T-helper 2 cell (primary cell): ENCODE data around the gene PPARA.

Experiments used
- DNase-seq, 5 experiments: peaks; one replicate each; pipeline versions ENCODE4 v3.0.0 to v3.0.0-alpha.2; 2012 to 2022

PPARA gene

DNA sequence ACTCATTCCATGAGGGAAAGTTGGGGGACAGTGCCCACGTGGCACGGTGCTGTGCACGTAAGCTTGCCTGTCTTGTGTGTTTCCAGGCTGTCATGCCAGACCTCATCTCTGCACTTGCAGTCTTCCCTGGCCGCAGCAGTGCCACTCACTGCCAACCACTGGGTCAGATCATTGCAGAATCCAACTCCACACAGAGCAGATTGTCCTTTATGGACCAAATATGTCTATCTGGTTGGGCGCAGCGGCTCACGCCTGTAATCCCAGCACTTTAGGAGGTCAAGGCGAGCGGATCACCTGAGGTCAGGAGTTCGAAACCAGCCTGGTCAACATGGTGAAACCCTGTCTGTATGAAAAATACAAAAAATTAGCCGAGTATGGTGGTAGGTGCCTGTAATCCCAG is 4.4 kb upstream of the PPARA start:
- DNase-seq: no peak

DNA sequence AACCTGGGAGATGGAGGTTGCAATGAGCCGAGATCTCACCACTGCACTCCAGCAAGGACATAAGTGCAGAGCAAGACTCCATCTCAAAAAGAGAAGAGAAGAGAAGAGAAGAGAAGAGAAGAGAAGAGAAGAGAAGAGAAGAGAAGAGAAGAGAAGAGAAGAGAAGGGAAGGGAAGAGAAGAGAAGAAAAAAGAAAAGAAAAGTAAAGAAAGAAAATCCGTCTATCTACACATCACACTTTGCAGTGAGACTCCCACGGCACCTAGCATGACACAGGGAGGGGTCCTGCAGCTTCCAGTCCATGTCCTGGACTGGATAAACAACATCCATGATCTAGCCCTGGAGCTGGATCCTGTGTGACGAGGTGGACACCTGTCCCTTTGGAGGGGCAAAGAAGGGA is 4.0 kb upstream of the PPARA start:
- DNase-seq: no peak

DNA sequence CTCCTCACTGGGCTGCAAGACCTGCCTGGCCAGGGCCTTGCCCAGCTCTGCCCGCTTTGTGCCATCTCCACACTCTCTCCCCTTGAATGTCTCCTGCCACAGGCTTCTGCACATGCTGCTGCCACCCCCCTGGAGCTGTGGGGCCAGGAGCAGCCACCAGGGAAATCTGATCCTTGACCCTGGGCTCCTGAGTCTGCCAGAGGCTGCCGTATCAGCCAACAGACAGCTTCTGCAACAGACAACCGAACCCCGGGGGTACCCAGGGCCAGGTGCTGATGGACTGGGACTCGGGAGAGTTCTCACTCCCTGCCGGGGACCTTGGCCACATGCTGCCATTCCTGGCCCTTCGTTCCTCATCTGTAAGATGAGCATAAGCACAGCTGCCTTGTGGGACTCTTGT is 3.3 kb upstream of the PPARA start:
- DNase-seq: no peak

DNA sequence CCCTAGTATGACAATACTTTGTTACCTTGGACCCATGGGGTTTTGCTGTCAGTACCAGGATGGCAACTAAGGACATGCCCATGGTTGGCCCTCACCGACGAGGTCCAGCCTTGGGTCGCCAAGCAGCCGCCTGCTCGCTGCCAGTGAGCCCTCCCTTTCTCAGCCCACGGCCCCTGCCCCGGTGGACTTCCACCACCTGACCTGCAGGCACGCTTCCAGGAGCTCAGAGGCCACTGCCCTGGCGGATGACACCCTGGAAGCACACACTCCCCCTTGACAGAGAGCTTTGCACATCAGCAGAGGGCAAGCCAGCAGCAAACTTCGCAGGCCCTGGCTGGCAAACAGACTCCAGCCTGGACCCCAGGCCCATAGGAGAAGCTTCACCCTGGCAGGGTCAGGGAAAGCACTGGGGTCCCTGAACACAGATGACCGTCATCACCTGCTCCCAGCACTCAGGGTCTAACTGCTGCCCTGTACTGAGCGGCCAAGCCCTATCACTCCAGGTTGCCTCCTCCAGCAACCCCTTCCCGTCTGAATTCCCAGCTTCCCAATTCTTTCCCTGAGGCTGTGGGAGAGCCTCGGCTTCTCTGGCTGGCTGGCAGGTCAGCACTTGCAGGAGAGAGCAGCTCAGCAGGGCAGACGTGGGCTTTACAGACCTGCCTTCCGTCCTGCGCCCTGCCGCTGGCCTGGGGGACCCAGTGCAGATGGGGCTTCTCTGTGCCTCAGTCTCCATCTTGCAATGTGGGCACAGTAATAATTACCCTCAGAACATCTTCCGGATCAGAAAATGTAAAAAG is 2.7 kb upstream of the PPARA start:
- DNase-seq: no peak

DNA sequence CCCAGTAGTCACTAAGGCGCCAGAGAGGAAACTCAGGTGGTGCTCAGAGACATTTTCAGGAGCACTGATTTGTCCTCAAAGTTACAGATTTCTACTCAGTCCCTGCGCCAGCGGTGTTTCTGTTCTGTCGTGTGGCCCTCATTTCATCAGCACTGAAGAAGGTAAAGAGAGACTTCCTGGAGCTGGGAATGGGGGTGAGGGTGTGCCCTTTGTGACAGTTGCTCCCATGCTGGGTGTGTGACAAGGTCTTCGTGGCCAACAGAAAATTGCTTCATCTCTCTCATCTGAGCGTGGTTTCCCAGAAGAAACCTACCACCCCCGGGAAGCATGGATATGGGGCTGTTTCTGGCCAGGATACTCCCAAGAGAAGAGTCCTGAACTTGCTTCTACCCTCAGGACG is 2.0 kb upstream of the PPARA start:
- DNase-seq: no peak

DNA sequence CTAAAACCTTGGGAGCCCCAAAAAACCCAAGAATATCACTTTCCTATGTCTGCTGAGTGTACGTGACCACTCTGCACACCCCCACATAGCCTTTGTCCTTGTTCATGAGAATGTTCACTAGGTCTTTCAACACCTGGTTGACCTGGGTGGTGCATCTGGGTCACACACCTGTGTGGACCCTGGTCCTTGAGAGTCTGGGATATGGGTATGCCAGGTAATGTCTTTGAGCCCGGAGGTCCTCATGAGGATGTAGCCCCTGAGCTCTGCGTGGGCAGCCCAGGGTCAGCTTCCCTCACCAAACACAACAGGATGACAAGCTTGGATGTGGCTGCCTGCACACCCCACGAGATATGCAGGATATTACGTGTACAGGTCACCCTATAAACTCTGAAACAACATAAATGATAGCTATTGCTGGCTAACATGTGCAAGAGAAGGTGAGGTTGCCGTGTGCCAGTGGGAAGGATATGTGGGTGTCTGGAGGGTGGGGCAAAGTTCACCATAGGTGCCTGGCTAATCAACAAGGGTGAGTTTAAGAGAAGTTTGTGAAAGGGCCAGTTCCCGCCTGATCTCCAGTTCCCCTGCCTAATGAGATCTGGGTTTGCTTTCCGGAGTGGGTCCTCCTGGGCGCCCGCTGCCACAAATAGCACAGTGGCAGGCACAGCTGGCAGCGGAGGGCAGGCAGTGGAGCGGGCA is 1.4 kb upstream of the PPARA start:
- DNase-seq: peak in 2 of 5 experiments; percentile 27 to 37

DNA sequence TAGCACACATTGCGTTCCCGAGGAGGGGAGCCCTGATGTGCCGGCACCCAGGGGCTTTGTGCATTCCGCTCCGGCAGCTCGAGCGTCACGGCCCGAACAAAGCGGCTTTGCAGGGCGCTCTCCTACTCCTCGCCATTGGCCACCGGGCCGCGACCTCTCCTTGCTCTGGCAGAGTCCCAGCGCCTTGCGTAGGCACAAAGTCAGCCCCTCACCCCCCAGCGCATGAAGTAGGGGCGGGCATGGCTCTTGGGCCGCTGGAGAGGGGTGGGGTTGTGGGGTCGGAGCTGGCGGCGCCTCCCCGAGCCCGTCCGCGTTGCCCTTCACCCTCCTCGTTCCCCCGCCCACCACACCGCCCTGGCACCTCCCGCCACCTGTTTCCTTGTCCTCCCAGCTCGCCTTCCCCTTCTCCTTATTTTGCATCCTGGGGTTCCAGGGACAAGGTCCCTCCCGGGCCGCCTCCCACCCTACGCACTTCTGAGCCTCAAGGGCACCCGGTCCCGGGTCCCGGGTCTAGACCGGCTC is 753 bp upstream of the PPARA start:
- peak in 2 of 5 experiments; percentile 30 to 33 for DNase-seq

DNA sequence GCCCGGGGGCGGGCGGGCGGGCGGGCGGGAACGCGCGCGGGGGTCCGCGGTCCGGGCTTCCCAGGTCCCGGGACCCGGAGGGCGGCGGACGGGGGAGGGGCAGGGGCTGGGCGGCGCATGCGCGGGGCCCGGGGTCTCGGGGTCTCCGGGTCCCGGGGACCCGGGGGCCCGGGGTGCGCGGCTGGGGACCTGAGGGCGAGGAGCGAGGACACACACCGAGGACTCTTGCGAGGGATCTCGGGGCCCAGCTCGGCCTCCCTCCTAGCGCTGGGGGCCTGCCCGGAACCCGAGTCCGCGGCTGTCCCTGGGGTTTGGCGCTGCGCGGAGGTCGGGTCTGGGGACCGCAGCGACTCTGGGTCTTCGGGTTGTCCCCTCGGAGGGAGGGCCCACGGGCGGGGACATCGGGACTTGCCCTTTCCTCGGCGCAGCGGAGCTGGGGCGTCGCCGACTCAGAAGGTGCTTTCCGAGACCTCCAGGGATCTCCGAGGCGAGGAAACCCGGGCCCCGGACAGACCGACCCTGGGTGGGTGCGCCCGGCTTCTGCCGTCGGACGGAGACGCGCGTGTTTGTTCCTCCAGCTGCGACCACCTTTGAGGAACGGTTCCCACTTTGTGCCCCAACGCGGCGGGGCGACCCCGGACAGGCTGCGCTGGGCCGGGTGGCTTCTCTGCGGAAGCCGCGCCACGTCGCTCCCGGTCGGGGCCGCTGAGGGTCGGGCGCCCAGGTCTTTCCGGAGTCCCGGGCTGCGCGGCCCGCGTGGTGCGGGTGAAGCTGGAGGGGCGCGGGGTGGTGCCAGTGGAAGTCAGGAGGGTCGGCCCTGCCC is 540 bp downstream of the PPARA start:
- DNase-seq: peak; percentile 37 to 57 (median 44)

DNA sequence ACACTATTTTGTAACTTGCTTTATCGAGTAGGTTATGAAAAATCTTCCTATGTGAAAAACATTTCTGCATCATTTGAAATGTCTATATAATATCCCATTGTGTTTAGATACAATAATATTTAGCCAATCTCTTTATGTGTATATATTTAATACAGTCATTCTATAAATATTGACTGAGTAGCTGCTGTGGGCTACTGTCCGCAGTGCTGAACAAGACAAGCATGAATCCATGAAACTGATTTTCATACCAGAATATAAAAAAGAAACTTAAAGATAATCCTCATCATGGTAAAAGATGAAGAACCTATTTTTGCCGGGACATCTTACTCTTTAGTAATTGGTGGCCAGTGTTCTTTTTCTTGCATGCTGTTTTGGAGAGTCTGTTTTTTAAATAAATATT is 3.6 kb downstream of the PPARA start:
- DNase-seq: no peak

DNA sequence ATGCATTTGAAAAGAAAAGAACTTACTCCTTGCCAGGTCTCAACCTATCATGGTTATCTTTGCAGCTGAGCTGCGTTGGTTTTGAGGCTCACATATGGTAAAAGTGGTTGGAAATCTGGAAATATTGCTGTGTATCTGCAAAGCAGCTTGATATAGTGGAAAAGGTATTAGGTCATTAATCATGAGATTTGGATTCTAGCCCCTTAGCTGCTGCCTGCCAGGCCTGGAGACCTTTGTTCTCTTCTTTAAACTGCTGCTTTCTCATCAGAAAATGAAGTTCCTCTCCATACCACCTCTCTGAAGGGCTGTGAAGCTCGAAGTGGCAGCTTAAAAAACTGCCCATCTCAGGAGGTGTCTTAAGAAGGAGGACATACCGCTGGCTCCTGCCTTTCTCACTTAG is 5.7 kb downstream of the PPARA start:
- no peak for DNase-seq

DNA sequence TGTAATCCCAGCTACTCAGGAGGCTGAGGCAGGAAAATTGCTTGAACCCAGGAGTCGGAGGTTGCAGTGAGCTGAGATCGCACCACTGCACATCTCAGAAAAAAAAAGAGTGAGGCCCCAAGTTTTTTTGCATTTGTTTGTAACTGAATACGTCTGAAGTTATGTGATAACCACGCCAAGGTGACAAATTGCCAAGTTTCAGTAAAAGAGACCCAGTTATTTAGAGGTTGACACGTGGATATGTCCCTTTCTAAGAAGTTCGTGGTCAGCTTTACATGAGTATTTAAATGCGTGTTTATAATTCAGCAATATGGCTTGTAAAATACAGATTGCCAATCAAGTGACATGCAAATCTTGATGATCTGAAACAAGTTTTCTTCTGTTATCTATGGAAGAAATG is 8.0 kb downstream of the PPARA start:
- DNase-seq: no peak

DNA sequence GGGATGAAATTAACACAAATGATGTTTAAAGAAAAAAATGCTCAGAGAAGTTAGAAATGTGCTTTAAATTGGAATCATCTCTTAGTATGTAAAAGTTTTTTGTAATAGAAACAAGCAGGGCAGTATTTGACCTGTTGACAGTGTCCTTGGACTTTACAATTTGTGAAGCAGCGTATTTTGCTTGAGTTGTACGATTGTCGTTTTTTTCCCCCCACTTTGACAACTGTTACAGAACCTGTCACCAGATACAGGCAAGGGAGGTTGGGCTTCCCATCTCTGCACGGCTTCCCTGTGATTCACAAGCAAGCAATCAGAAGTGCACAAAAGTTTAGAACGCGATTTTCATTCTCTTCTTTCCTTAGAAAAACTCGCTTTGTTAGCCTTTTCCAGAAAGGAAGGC is 8.9 kb downstream of the PPARA start:
- no peak for DNase-seq

DNA sequence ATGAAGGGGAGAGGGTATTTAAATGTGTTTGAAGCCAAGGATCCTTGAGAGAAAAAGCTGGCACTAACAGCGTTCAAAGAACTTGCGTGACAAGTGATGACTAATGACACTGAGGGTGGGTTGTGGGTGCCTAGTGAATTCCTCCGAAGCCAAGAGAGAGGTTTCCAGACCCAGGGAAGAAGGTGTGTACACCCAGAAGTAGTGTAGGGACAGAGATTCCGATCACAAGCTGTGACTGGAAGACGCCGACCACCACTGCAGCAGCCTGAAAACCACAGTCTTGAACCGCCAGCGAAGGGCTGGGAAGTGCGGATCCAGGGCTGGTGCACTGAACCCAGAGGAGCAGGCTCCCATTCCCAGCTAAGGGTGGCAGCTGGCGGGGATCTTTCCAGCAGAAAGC is 9.5 kb downstream of the PPARA start:
- DNase-seq: no peak

DNA sequence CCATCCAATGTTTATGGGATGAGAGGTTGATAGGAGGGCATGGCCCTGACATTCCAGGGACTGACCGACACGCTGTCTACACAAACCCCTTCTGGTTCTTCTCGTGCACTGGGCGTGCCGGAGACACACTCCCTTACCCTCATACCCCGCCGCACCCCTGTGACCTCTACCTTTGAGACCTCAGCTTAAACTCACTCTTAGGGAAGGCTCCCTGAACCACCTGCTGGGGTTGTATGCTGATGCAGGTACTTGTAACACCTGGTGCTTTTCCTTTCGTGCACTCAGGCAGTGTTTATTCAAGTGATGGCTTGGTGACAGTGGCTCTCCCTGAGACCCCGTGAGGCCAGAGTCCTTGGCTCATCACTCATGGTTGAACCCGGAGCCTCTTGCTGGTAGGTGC is 12.0 kb downstream of the PPARA start:
- no peak for DNase-seq

DNA sequence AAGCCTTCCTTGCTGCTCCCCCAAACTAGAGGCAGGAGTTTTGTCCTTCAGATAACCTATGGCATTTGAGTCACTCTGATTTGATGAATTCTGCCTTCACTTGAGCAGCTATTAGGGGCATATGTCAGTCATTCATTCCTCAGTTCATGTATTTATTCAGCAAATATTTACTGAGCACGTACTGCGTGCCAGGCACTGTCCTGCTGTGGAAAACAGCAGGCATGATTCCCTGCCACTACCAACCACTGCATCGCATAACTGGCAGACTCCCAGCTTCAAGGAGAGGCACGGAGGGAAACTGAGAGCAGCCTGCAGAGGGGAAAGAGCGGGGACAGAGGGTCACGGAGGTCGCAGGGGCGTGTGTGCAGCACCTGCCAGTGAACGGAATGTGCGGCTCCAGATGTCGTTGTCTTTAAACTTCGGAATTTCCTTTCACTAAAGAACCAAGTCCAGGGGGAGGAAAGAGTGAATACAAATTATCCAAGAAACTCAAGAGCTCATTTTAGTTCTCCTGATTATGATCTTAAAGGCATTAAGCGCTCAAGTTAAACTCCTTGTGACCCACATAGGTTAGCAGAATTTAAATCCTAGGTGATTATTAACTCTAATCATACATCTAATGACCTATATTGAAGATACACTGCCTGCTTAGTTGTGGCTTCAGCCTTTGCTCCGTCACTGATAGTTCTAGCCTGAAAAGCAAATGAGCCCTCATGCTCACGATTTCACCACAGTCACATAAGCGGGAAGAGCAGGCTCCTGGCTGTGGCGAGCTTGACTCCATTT is 12.6 kb downstream of the PPARA start:
- no peak for DNase-seq

DNA sequence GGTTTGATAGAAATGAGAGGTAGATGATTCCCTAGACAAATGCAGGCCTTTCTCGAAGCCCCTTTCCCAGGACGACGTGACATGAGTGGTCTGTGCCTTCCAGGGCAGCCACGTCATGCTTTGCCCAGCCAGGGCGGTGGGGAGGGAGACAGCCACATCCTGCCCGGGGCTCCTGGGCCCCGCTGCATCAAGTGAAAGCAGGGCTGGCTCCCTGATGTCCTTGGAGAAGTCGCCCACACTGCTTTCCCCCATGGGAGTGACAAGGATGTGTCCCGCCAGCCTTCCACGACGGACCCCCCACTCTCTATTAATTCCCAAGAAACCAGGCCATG is 13.2 kb downstream of the PPARA start:
- no peak for DNase-seq

DNA sequence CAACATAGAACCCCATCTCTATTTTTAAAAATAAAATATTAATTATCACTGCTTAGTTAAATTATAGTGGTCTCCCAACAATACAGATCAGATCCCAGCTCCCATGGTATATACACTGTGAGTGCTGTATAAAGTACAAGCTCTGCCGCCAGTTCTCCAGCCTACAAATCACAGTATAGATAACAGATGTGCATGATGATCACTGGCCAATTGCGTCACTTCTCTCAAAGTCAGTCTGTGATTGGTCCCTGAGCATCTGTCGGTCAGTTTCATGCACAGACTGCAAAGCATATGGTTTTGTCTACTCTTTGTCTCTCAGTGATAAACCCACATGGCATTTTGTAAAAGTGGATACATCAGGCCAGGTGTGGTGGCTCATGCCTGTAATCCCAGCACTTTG is 15.7 kb downstream of the PPARA start:
- no peak for DNase-seq

DNA sequence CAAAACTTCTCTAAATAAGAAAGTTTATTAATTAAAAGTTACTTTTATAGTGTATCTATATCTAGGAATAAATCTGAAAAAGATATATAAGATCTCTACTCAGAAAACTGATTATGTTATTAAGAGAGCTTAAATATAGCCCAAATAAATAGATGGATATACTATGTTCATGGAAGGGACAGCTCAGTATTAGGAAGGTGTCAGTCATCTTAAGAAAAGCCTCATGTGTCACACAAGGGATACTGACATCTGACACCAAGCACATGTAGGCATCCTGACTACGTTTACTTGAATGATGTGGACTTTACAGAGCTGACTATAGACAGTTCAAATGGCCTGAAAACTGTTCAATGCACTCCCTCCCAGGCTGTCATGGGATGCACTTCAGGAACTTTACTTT is 19.3 kb downstream of the PPARA start:
- DNase-seq: no peak

DNA sequence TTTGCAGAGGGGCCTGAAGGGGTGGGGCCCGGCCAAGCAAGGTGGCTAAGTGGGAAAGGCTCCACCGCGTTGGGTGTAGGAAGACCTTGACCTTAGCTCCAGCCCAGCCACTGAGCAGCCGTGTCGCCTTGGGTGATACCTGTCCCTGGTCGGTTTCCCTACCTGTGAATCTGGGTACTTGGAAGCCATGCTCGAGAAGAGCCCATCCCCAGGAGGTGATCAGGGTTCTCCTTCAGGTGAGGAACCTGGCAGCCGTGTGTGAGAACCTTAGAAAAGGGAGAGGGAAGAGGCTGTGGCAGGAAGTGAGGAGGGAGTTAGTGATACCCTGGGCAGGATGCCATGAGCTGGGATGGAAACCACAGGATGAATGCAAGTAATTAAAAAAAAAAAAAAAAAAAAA is 21.6 kb downstream of the PPARA start:
- DNase-seq: no peak

DNA sequence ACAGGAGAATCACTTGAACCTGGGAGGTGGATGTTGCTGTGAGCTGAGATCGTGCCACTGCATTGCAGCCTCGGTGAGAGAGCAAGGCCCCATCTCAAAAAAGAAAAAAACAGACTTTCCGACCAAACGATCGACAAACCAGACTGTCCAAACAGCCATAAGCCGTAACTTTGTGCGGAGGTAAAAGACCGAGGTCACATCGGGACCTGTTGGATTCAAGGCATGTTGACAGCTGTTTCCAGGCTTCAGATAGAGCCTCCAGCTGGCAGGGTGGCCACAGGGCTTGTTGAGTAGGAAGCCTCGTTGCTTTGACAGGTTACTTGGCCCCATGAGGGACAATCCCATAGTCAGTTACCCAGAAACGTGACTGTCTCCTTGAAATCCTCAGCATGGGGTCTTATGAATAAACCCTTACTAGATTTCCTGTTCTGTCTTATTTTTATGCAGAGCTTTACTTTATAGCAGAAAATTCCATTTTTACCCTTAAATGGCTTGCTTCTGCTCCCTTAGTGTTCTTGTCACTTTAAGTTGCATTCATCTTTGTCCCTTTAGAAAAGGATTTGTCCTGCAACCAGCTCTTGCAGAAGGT is 22.3 kb downstream of the PPARA start:
- DNase-seq: no peak

DNA sequence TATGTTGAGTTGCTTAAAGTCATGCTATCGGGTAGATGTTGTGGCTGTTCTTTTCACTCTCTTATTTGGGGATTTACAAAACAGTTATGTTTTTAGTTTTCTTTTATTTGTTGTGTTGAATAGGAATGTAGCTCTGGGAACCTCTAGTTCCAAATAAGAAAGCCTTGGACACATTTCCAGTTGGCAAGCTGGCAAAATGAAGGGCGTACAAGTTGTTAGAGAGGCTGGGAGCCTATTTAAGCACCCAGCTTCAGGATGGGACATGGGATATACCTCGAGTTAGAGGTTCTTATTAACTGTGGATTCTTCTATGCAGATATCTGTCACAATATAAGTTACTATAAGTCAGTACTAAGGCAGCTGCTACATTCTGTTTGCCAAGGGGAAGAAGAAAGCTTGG is 22.8 kb downstream of the PPARA start:
- DNase-seq: no peak

DNA sequence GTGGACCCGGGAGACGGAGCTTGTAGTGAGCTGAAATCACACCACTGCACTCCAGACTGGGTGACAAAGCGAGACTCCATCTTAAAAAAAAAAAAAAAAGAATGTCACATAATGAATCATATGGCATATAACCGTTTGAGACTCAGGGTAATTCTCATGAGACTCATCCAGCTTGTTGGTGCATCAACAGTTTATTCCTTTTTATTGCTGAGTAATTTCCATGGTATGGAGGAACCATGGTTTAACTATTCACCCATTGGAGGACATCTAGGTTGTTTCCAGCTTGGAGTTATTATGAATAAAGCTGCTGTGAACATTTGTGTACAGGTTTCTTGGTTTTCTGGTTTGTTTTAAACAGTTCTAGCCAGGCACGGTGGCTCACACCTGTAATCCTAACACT is 25.3 kb downstream of the PPARA start:
- DNase-seq: no peak
